Measurements from ENCODE around the gene GPR150.

Gene GPR150

GRCh38 chr5:95646569-95647431, 26.9 kb downstream of the GPR150 start, which contains the start of gene RFESD:
RFESD (plus strand) TSS chr5:95646777; CDS start chr5:95652272, 5,495 bp downstream.
- DNase-seq (ENCODE audit: low read depth in 1 of 2, low spot score in 1 of 2), result peak; percentile 65 to 99
- no peak for TF ChIP-seq JUND (IDR thresholded peaks at IDR 0.05; ENCODE audit: low read depth)
- in situ Hi-C loops (cut with HindIII; ENCODE audit: low pct_unique_long_range_greater_than_20kb, low sequenced_read_pairs), result no loop called here

- DNase-seq (ENCODE audit: low read depth in 1 of 2, low spot score in 1 of 2), result no peak
- in situ Hi-C loops (cut with HindIII; ENCODE audit: low pct_unique_long_range_greater_than_20kb, low sequenced_read_pairs), result no loop called here
- no peak for TF ChIP-seq JUND (IDR thresholded peaks at IDR 0.05; ENCODE audit: low read depth)
Measured at GRCh38 chr5:95647886-95648860, 28.3 kb downstream of the GPR150 start.

- no peak for TF ChIP-seq JUND (IDR thresholded peaks at IDR 0.05; ENCODE audit: low read depth)
- DNase-seq (ENCODE audit: low read depth in 1 of 2, low spot score in 1 of 2), result no peak
- in situ Hi-C loops (cut with HindIII; ENCODE audit: low pct_unique_long_range_greater_than_20kb, low sequenced_read_pairs), result no loop called here
Measured at GRCh38 chr5:95649274-95649673, 29.4 kb downstream of the GPR150 start.

- TF ChIP-seq JUND (IDR thresholded peaks at IDR 0.05; ENCODE audit: low read depth), result no peak
Measured at GRCh38 chr5:95649842-95650620, 30.1 kb downstream of the GPR150 start.

GRCh38 chr5:95652849-95653248, 33.0 kb downstream of the GPR150 start:
- DNase-seq (ENCODE audit: low read depth in 1 of 2, low spot score in 1 of 2), result no peak
- TF ChIP-seq JUND (IDR thresholded peaks at IDR 0.05; ENCODE audit: low read depth), result no peak
- in situ Hi-C loops (cut with HindIII; ENCODE audit: low pct_unique_long_range_greater_than_20kb, low sequenced_read_pairs), result no loop called here

More at GRCh38 chr5:95649842-95650620, 30.1 kb downstream of the GPR150 start:
- no peak for DNase-seq (ENCODE audit: low read depth in 1 of 2, low spot score in 1 of 2)
- in situ Hi-C loops (cut with HindIII; ENCODE audit: low pct_unique_long_range_greater_than_20kb, low sequenced_read_pairs), result no loop called here

- DNase-seq (ENCODE audit: low read depth in 1 of 2, low spot score in 1 of 2), result no peak
- in situ Hi-C loops (cut with HindIII; ENCODE audit: low pct_unique_long_range_greater_than_20kb, low sequenced_read_pairs), result no loop called here
Measured at GRCh38 chr5:95654196-95654595, 34.3 kb downstream of the GPR150 start.

GRCh38 chr5:95655575-95655974, 35.7 kb downstream of the GPR150 start:
- no peak for TF ChIP-seq JUND (IDR thresholded peaks at IDR 0.05; ENCODE audit: low read depth)
- no peak for DNase-seq (ENCODE audit: low read depth in 1 of 2, low spot score in 1 of 2)
- in situ Hi-C loops (cut with HindIII; ENCODE audit: low pct_unique_long_range_greater_than_20kb, low sequenced_read_pairs), result no loop called here

More at GRCh38 chr5:95654196-95654595, 34.3 kb downstream of the GPR150 start:
- TF ChIP-seq JUND (IDR thresholded peaks at IDR 0.05; ENCODE audit: low read depth), result no peak

- no peak for TF ChIP-seq JUND (IDR thresholded peaks at IDR 0.05; ENCODE audit: low read depth)
- in situ Hi-C loops (cut with HindIII; ENCODE audit: low pct_unique_long_range_greater_than_20kb, low sequenced_read_pairs), result no loop called here
Measured at GRCh38 chr5:95660060-95660459, 40.2 kb downstream of the GPR150 start.

GRCh38 chr5:95662946-95663345, 43.1 kb downstream of the GPR150 start:
- no peak for DNase-seq (ENCODE audit: low read depth in 1 of 2, low spot score in 1 of 2)

More at GRCh38 chr5:95660060-95660459, 40.2 kb downstream of the GPR150 start:
- DNase-seq (ENCODE audit: low read depth in 1 of 2, low spot score in 1 of 2), result no peak

GRCh38 chr5:95664204-95664786, 44.4 kb downstream of the GPR150 start:
- no peak for TF ChIP-seq JUND (IDR thresholded peaks at IDR 0.05; ENCODE audit: low read depth)
- DNase-seq (ENCODE audit: low read depth in 1 of 2, low spot score in 1 of 2), result peak in 1 of 2 experiments; percentile 43
- in situ Hi-C loops (cut with HindIII; ENCODE audit: low pct_unique_long_range_greater_than_20kb, low sequenced_read_pairs), result no loop called here

More at GRCh38 chr5:95662946-95663345, 43.1 kb downstream of the GPR150 start:
- in situ Hi-C loops (cut with HindIII; ENCODE audit: low pct_unique_long_range_greater_than_20kb, low sequenced_read_pairs), result no loop called here
- no peak for TF ChIP-seq JUND (IDR thresholded peaks at IDR 0.05; ENCODE audit: low read depth)

GRCh38 chr5:95667061-95667618, 47.3 kb downstream of the GPR150 start:
- no peak for DNase-seq (ENCODE audit: low read depth in 1 of 2, low spot score in 1 of 2)
- in situ Hi-C loops (cut with HindIII; ENCODE audit: low pct_unique_long_range_greater_than_20kb, low sequenced_read_pairs), result no loop called here
- no peak for TF ChIP-seq JUND (IDR thresholded peaks at IDR 0.05; ENCODE audit: low read depth)
